HCT116 (cell line): ENCODE results near the gene TTLL10. TPM values are rescaled to one million over a fixed set of nuclear protein-coding genes. Genes with fewer than 3 reads are reported as not detected.

Source experiments
- ATF3 ChIP-seq: IDR thresholded peaks from 2 replicates; pipeline ENCODE4 v1.6.1; 2012
- CTCF ChIP-seq, 3 experiments: fragments of 200-600 bp in 1 of 3; sonication (generic) in 1 of 3; IDR thresholded peaks in 2 of 3; conservative IDR thresholded peaks in 1 of 3; 2 replicates each; pipeline ENCODE4 v1.5.1; 2012 to 2017; ENCODE audit warnings: low read depth in 2 of 3, low read length in 2 of 3, antibody characterized with exemption in 1 of 3, borderline replicate concordance in 1 of 3, control low read depth in 1 of 3, mild to moderate bottlenecking in 1 of 3, mixed read lengths in 1 of 3, mixed run types in 1 of 3, moderate library complexity in 1 of 3; ENCODE audit not compliant: insufficient read depth in 1 of 3
- JUND ChIP-seq: IDR thresholded peaks from 2 replicates; pipeline ENCODE4 v1.6.1; 2012
- SIN3A ChIP-seq: IDR thresholded peaks from 2 replicates; pipeline ENCODE4 v1.6.1; 2012; ENCODE audit warnings: low read depth
- ZFX ChIP-seq: fragments of 450-650 bp; IDR thresholded peaks from 2 replicates; pipeline ENCODE4 v1.6.1; 2017
- total RNA-seq: library from RNA; stranded (reverse); gene quantifications from one replicate; pipeline ENCODE4 v1.2.1, GENCODE V29; 2021; ENCODE audit not compliant: unreplicated experiment
- TF ChIP-seq, protein P1 (sequence below): IDR thresholded peaks from 2 replicates; pipeline ENCODE4 v1.6.1; 2012; ENCODE audit warnings: low read depth
- TF ChIP-seq, protein P2 (sequence below): IDR thresholded peaks from 2 replicates; pipeline ENCODE4 v1.6.1; 2011; ENCODE audit warnings: mild to moderate bottlenecking, low read length, moderate library complexity; ENCODE audit not compliant: insufficient replicate concordance; ENCODE audit errors: extremely low read depth

TTLL10 gene
- total RNA-seq, 1 experiment from 2014 or later = 0.10 TPM

GRCh38 chr1:1236945-1237873 is 63.5 kb downstream of the TTLL10 start (continued):
- TF ChIP-seq, protein P1, sequence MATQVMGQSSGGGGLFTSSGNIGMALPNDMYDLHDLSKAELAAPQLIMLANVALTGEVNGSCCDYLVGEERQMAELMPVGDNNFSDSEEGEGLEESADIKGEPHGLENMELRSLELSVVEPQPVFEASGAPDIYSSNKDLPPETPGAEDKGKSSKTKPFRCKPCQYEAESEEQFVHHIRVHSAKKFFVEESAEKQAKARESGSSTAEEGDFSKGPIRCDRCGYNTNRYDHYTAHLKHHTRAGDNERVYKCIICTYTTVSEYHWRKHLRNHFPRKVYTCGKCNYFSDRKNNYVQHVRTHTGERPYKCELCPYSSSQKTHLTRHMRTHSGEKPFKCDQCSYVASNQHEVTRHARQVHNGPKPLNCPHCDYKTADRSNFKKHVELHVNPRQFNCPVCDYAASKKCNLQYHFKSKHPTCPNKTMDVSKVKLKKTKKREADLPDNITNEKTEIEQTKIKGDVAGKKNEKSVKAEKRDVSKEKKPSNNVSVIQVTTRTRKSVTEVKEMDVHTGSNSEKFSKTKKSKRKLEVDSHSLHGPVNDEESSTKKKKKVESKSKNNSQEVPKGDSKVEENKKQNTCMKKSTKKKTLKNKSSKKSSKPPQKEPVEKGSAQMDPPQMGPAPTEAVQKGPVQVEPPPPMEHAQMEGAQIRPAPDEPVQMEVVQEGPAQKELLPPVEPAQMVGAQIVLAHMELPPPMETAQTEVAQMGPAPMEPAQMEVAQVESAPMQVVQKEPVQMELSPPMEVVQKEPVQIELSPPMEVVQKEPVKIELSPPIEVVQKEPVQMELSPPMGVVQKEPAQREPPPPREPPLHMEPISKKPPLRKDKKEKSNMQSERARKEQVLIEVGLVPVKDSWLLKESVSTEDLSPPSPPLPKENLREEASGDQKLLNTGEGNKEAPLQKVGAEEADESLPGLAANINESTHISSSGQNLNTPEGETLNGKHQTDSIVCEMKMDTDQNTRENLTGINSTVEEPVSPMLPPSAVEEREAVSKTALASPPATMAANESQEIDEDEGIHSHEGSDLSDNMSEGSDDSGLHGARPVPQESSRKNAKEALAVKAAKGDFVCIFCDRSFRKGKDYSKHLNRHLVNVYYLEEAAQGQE = no peak
- TF ChIP-seq, protein P2, sequence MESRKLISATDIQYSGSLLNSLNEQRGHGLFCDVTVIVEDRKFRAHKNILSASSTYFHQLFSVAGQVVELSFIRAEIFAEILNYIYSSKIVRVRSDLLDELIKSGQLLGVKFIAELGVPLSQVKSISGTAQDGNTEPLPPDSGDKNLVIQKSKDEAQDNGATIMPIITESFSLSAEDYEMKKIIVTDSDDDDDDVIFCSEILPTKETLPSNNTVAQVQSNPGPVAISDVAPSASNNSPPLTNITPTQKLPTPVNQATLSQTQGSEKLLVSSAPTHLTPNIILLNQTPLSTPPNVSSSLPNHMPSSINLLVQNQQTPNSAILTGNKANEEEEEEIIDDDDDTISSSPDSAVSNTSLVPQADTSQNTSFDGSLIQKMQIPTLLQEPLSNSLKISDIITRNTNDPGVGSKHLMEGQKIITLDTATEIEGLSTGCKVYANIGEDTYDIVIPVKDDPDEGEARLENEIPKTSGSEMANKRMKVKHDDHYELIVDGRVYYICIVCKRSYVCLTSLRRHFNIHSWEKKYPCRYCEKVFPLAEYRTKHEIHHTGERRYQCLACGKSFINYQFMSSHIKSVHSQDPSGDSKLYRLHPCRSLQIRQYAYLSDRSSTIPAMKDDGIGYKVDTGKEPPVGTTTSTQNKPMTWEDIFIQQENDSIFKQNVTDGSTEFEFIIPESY = no peak
- TF ChIP-seq ZFX (no peak), ATF3 (no peak), SIN3A (no peak), CTCF (IDR thresholded peaks at IDR 0.05 in 2 of 3, conservative IDR thresholded peaks at IDR 0.05 in 1 of 3; ENCODE audit: borderline replicate concordance in 1 of 3, insufficient read depth in 1 of 3, low read depth in 2 of 3, low read length in 2 of 3) (no peak), JUND (no peak)
